Erythroblast (primary cell): ENCODE data around the gene ZP2.
"Not testable (repeated sequence)": the region's sequence is repeated elsewhere in the genome, so short reads cannot be mapped to it uniquely, and the experiment has no call there.

Source experiments
- DNase-seq, 2 experiments: peaks; one replicate each; lab custom pipeline; 2025; lab: John Stamatoyannopoulos, UW
- GATA1 ChIP-seq: IDR thresholded peaks from 2 replicates; pipeline ENCODE4 v1.6.1; 2011; ENCODE audit warnings: low read depth, mild to moderate bottlenecking, control low read depth, low read length, moderate library complexity
- POLR2A ChIP-seq: IDR thresholded peaks from 2 replicates; pipeline ENCODE4 v1.6.1; 2011; ENCODE audit warnings: mild to moderate bottlenecking, low read length

ZP2 gene

DNA sequence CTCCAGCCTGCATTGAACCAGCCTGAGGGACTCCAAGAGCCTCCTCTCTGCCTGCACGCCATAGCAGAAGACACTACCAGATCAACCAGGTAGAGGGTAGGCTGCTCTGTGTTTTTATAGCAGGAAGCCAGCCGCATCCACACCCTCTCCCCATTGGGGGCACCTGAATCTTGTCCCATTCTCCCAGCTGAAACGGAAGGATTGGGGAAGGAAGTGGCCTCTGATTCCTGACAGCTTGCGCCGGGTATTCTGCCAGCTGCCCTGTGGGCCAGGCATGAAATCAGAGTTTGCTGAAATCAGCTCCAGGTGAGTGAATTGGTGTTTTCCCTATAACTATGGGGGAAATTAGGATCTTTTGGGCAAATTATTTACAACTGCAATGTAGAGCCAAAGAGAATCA, at the start of gene ZP2:
TSS of gene ZP2 (minus strand) at position 89 of the 400 bp plus-strand sequence. CDS start at position 62, 27 bp downstream.
- TF ChIP-seq GATA1 (no peak), POLR2A (no peak)

DNA sequence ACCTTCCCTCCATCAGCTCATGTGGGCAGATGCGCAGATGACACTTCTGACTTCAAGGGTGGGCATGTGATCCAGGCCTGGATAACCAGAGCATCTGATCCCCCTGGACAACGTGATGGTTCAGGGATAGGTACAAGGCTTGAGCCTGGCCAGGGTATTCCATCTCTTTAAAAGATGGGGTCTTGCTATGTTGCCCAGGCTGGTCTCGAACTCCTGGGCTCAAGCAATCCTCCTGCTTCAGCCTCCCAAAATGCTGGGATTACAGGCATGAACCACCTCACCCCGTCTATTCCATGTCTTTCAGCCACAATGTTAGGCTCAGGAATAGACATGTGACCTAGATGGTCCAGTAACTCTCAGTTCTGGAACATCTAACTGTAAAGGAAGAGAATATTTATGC, 45.9 kb upstream of the ZP2 start:
- no peak for TF ChIP-seq POLR2A
- no peak for TF ChIP-seq GATA1
- no peak for DNase-seq

More for the DNA sequence above, at the start of gene ZP2:
- no peak for DNase-seq

DNA sequence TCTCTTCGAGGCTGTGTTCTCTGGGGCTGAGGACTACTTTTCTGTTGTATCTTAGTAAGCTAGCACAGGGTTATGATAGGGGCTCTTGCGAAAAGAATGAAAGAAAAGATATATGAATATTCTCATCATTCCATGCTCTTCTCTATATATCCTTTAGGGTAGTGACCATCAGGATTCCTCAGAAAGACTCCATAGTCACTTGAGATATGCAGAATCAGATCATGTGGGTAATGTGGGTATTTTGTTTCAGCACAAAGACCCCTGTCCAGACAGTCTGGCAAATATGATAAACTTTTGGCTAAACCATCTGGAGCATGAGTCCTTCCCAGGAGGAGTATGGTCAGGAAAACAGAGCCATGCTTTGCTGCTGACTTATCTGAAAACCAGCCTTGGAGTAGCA, 45.3 kb upstream of the ZP2 start:
- TF ChIP-seq GATA1 (no peak), POLR2A (no peak)
- no peak for DNase-seq

DNA sequence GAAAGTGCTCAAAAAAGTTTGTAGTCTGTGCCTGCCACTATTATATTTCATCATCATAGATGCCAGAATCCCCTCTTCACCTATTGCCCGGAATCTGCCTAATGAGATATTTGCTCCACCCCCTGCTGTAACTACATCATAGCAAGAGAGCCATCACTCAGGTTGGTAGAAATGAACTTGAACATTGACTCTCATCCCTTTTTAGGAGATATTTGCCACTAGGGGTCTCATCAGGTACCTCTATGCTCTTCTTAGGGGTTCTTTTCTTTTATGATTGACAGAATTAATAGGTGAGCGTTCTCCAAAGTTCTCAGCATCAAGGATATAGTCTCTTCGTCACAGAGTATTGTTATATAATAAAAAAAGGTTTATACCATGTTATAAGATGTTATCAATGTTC, 42.1 kb upstream of the ZP2 start:
- TF ChIP-seq POLR2A (no peak), GATA1 (no peak)
- DNase-seq = no peak

DNA sequence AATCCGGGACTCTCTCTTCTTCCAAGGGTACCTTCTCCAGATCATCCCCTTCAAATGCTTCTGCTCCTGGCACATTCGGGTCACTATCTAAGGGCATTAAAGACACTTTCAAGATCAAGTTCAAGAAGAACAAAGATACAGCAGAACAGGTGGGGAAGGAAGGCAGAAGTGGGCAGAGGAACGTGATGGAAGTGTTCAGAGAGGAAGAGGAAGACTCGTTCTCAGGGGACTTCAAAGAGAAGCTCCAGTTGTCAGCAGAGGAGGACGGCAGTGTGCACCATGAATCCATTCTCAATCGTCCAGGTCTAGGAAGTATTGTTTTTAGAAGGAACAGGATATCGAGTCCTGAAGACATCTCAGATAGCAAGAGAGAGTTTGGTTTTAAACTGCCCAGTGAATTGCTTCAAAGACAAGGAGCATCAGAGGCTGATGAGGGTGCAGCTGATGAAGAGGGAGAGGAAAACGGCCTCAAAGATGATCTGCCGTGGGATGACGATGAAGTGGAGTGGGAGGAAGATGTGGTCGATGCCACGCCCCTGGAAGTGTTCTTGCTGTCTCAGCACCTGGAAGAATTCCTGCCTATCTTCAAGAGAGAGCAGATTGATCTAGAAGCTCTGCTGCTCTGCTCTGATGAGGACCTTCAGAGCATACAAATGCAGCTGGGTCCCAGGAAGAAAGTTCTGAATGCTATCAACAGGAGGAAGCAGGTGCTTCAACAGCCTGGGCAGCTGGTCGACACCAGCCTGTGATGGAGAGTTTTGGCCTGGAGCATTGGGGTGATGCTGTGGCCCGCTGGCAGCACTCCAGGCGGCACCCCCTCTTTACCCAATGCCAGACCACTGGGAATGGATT, 38.9 kb upstream of the ZP2 start:
- TF ChIP-seq GATA1 = no peak
- no peak for TF ChIP-seq POLR2A
- DNase-seq = no peak

DNA sequence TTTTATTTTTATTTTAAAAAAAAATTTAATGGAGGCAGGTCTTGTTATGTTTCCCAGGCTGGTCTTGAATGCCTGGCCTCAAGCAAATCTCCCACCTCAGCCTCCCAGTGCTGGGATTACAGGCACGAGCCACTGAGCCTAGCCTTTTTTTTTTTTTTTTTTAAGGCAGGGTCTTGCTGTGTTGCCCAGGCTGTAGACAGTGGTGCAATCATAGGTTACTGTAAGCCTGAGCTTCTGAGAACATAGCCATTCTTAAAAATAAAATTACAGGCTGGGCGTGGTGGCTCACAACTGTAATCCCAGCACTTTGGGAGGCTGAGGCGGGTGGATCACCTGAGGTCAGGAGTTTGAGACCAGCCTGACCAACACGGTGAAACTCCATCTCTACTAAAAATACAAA, 36.8 kb upstream of the ZP2 start:
- not testable (repeated sequence) for DNase-seq

DNA sequence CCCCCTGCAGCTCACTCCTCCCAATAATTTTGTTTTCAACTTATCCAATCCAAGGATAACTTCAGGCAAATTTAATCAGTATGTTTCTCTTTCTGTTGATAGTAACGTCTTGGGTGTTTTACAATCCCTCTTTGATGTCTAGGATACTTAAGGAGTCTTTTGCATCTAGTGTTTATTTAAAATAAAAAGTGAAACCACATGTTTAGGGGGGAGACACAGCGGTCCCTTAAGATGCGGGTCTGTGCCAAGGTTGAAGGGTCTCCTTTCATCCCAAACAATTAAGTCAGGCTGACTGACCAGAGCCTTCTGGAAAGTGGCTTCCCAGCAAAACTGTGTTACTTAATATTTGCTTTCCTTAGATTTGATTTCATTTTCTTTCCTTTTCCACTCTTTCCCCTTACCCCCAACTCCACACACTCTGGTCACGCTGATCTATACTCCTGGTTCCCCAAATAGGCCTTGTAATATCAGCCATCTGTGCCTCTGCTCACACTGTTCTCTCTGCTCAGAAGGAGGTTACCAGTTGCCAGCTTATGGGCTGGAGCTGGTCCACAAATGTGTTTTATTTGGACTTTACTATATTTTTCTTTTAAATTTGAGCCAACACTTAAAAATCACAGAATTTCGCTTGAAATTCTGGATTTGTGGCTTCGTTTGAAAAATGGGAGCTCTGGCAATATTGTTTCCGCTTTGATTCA, 33.3 kb upstream of the ZP2 start:
- TF ChIP-seq POLR2A (no peak), GATA1 (no peak)
- DNase-seq = no peak

DNA sequence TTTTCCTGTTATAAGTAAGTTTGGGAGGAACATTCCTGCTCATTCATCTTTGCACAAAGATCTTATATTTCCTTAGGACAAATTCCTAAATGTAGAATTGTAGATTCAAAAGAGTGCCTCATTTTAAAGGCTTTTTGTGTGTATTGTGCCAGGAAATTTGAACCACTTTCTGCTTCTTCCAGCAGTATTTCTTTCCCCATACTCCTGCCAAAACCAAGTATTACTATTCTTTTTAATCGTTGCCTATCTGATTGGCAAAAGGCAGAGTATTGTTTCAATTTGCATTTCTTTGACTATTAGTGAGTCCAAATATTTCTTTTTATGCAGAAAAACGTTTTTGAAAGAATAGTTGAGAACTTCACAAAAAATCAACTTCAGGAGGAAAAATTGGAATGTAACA, 31.4 kb upstream of the ZP2 start:
- DNase-seq = no peak
- no peak for TF ChIP-seq GATA1
- TF ChIP-seq POLR2A = no peak

DNA sequence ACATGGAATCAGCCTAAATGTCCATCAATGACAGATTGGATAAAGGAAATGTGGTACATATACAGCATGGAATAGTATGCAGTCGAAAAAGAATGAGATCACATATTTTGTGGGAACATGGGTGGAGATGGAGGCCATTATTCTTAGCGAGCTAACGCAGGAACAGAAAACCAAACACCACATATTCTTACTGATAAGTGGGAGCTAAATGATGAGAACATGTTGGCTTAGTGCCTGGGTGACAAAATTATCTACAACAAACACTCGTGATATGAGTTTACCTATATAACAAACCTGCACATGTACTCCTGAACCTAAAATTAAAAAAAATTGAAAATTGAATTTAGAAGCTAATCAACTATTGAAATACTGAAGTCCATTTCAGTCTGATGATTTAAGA, 28.3 kb upstream of the ZP2 start:
- peak; percentile 78 to 87 for DNase-seq

DNA sequence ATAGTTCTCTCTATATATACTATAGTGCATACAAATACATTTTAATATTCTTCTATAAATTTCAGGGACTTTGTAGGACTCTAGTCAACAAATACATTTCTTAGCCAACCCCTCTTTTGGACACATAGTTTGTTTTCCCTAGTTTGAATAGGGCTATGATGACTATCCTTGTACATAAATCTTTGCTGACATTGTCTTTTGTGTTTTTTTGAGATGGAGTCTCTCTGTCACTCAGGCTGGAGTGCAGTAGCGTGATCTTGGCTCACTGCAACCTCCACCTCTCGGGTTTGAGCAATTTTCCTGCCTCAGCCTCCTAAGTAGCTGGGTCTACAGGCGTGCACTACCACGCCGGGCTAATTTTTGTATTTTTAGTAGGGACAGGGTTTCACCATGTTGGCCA, 25.5 kb upstream of the ZP2 start:
- TF ChIP-seq POLR2A = no peak
- no peak for TF ChIP-seq GATA1
- no peak for DNase-seq

More for the DNA sequence above, 28.3 kb upstream of the ZP2 start:
- TF ChIP-seq POLR2A (no peak), GATA1 (no peak)

DNA sequence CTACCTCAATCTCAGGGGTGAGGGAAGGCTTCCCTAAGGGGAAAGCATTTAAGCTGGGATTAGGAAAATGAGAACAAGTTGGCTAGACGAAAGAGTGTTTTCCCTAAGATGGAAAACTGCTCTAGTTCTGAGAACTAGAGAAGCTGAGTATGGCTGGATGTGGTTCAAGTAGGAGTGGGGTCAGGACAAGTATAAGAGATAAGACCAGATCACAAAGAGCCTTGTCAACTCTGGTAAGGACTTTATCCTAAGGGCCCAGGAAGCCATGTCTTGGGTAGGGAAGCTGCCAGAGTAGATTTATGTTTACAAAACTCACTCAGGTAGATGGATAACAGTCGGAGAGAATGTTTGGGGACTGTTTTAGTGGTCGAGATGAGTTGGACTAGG, 23.8 kb upstream of the ZP2 start:
- TF ChIP-seq GATA1 = no peak
- TF ChIP-seq POLR2A = no peak

DNA sequence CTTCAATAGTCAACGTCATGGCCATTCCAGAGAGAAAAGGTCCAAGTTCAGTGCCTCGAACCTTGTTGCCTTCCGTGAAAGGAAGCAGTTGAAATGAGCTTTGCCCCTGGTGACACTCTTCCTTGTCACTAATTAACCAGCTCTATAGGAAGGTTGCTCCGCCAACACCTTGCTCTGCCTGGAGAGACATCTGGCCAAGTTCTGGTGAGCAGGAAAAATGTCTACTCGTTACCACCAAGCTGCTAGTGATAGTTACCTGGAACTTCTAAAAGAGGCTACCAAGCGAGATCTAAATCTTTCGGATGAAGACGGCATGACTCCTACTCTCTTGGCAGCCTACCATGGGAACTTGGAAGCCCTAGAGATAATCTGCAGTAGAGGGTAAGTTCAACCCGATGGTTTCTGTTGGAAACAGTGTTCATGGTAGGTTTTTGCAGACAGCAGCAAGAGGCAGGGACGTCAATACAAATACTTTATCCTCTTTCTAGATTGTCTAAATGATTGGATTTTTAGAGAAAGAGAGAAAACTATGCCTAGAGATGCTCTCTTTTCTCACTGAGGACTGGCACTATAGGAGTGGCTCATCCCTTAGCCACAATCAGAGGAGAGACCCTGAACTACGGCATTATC, 22.3 kb upstream of the ZP2 start, which contains the start of gene ANKS4B:
TSS of gene ANKS4B (plus strand) at position 179 of the 630 bp plus-strand sequence. CDS start at position 218, 39 bp downstream.
- no peak for DNase-seq
- TF ChIP-seq POLR2A = no peak
- TF ChIP-seq GATA1 = no peak

More for the DNA sequence above, 23.8 kb upstream of the ZP2 start:
- peak; percentile 12 to 37 for DNase-seq

DNA sequence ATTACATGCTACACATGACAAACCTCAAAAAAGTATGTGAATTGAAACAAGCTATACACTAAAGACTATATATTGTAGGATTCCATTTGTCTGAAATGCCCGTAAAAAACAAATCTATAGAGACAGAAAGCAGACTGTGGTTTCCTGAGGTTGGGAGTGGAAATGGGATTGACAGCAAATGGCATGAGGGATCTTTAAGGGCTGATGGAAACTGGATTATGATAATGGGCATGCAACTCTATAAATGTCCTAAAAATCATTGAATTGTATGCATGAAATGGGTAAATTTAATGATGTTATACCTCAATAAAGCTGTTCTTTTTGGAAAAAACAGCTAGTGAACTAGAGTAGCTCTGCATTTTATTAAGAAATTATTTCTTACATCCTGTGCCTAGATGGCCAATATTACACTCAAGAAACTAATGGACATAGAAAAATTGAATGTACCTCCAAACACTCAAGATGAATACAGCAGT, 21.7 kb upstream of the ZP2 start:
- no peak for DNase-seq
- TF ChIP-seq POLR2A (no peak), GATA1 (no peak)

DNA sequence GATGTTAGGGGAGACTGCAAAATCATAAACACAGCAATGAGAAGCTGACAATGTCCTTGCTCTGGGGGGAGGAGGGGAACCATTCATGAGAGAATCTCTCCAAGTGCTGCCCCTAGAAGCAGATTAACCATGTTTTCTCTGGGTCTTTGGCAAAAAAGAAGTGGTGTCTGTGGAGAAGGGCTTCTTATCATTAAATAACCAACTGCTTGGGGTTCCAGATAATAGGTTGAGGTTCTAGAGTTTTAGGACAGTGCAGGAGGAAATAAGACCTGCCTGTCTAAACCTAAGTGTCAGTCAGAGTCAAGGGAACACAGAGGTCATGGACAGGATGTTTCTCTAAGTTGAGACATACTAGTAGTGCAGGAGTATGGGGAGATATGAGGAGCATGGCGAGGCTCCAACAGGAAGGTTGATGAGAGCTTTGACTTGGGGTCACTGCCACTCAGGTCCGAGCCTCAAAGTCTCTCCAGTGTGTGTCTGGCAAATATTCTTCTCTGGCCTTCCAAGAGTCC, 17.0 kb upstream of the ZP2 start:
- TF ChIP-seq POLR2A (no peak), GATA1 (no peak)
- peak; percentile 45 to 66 for DNase-seq
